DND-41 (cell line): ENCODE results near the gene CLDN14.

Experiments used
- ATAC-seq: fragments of 200-7000 bp; cut with Tn5 transposase; 3 replicates; pipeline ENCODE4 v1.9.1; 2021; ENCODE audit warnings: low read depth; ENCODE audit not compliant: insufficient read depth
- DNase-seq: peaks from one replicate; pipeline ENCODE4 v3.0.0-alpha.2; 2020
- H2AFZ ChIP-seq: 2 replicates; pipeline ENCODE4 v1.6.0; 2012; ENCODE audit warnings: low read depth, low read length
- H3K27ac ChIP-seq: 2 replicates; pipeline ENCODE4 v1.5.1; 2012; ENCODE audit warnings: low read length, inconsistent platforms
- H3K27me3 ChIP-seq: fragments of 200-600 bp; sonication (generic); 2 replicates; pipeline ENCODE4 v1.6.0; 2012; ENCODE audit warnings: low read length, mild to moderate bottlenecking, inconsistent platforms; ENCODE audit not compliant: insufficient read depth, poor library complexity
- H3K36me3 ChIP-seq: 2 replicates; pipeline ENCODE4 v1.5.1; 2012; ENCODE audit warnings: low read length, inconsistent platforms; ENCODE audit not compliant: insufficient read depth
- H3K4me1 ChIP-seq: 2 replicates; pipeline ENCODE4 v1.5.1; 2012; ENCODE audit warnings: mild to moderate bottlenecking, low read length; ENCODE audit not compliant: insufficient read depth
- H3K4me2 ChIP-seq: 2 replicates; pipeline ENCODE4 v1.6.0; 2012; ENCODE audit warnings: mild to moderate bottlenecking, moderate library complexity, low read length, inconsistent platforms; ENCODE audit not compliant: insufficient read depth
- H3K4me3 ChIP-seq, 2 experiments: fragments of 200-600 bp in 1 of 2; shearing (Covaris generic) in 1 of 2; 2 replicates each; pipeline ENCODE4 v1.5.1; 2012 to 2016; ENCODE audit warnings: inconsistent platforms in 2 of 2, low read length in 2 of 2, mild to moderate bottlenecking in 2 of 2, low read depth in 1 of 2, moderate library complexity in 1 of 2
- H3K79me2 ChIP-seq: 2 replicates; pipeline ENCODE4 v1.6.0; 2012; ENCODE audit warnings: low read length, inconsistent platforms; ENCODE audit not compliant: insufficient read depth
- H3K9ac ChIP-seq: 2 replicates; pipeline ENCODE4 v1.6.0; 2012; ENCODE audit warnings: low read depth, mild to moderate bottlenecking, inconsistent platforms, low read length, moderate library complexity
- H3K9me3 ChIP-seq: 2 replicates; pipeline ENCODE4 v1.5.1; 2012; ENCODE audit warnings: low read length, moderate library complexity, mild to moderate bottlenecking, inconsistent platforms; ENCODE audit not compliant: insufficient read depth, severe bottlenecking
- H4K20me1 ChIP-seq: 2 replicates; pipeline ENCODE4 v1.6.0; 2012; ENCODE audit warnings: low read length; ENCODE audit not compliant: insufficient read depth
- CTCF ChIP-seq: IDR thresholded peaks from 2 replicates; pipeline ENCODE4 v1.5.1; 2012; ENCODE audit warnings: borderline replicate concordance, low read length, moderate library complexity, mild to moderate bottlenecking; ENCODE audit not compliant: poor library complexity, severe bottlenecking; ENCODE audit errors: extremely low read depth
- EZH2 ChIP-seq: IDR thresholded peaks from 3 replicates; pipeline ENCODE4 v1.6.1; 2012; ENCODE audit warnings: borderline replicate concordance, low read depth, mild to moderate bottlenecking, moderate library complexity, low read length, inconsistent platforms; ENCODE audit not compliant: severe bottlenecking

The CLDN14 gene

GRCh38 chr21:36510911-36511310 lies 31.0 kb upstream of the CLDN14 start:
- peaks cover 13% of the 10 kb centered on the region for H3K4me1 ChIP-seq
- H3K27me3 ChIP-seq: no peaks in the 10 kb centered on the region
- no peak for DNase-seq
- H3K4me3 ChIP-seq: no peak overlapping the region
- H3K9ac ChIP-seq: no peak overlapping the region
- TF ChIP-seq EZH2 (no peak), CTCF (no peak)
- no peak overlapping the region for H3K4me2 ChIP-seq
- H3K36me3 ChIP-seq: no peaks in the 10 kb centered on the region
- H3K27ac ChIP-seq: no peak overlapping the region
- H3K79me2 ChIP-seq: no peaks in the 10 kb centered on the region
- H4K20me1 ChIP-seq: no peaks in the 10 kb centered on the region
- ATAC-seq: no peak
- H2AFZ ChIP-seq: no peak overlapping the region
- H3K9me3 ChIP-seq: no peaks in the 10 kb centered on the region

- ATAC-seq (no peak), DNase-seq (no peak)
- no peaks in the 10 kb centered on the region for H3K9me3 ChIP-seq
- no peak overlapping the region for H3K4me3 ChIP-seq
- H3K27ac ChIP-seq: no peak overlapping the region
- no peak overlapping the region for H3K4me2 ChIP-seq
- no peaks in the 10 kb centered on the region for H3K79me2 ChIP-seq
- no peak for TF ChIP-seq CTCF
- TF ChIP-seq EZH2: no peak
- no peak overlapping the region for H2AFZ ChIP-seq
- no peaks in the 10 kb centered on the region for H4K20me1 ChIP-seq
- H3K4me1 ChIP-seq: peaks cover 13% of the 10 kb centered on the region
- no peaks in the 10 kb centered on the region for H3K27me3 ChIP-seq
- H3K9ac ChIP-seq: no peak overlapping the region
- H3K36me3 ChIP-seq: no peaks in the 10 kb centered on the region
Measured at GRCh38 chr21:36509973-36510664, 30.2 kb upstream of the CLDN14 start.

GRCh38 chr21:36508948-36509347 lies 29.0 kb upstream of the CLDN14 start:
- Histone ChIP-seq H3K27ac (no peak overlapping the region), H3K36me3 (no peaks in the 10 kb centered on the region), H3K4me3 (no peak overlapping the region), H3K9me3 (no peaks in the 10 kb centered on the region), H3K9ac (no peak overlapping the region), H4K20me1 (no peaks in the 10 kb centered on the region), H3K27me3 (no peaks in the 10 kb centered on the region), H3K4me2 (no peak overlapping the region), H3K79me2 (no peaks in the 10 kb centered on the region), H3K4me1 (peaks cover 13% of the 10 kb centered on the region), H2AFZ (no peak overlapping the region)
- TF ChIP-seq CTCF: no peak
- no peak for TF ChIP-seq EZH2
- ATAC-seq (no peak), DNase-seq (no peak)
